CD4-positive, alpha-beta T cell (primary cell): ENCODE data around the gene SHANK1. TPM values are rescaled to one million over a fixed set of nuclear protein-coding genes. Genes with fewer than 3 reads are reported as not detected.

Source experiments
- ATAC-seq: fragments of 200-7000 bp; cut with Tn5 transposase; one replicate; pipeline ENCODE4 v1.10.0; 2022; ENCODE audit warnings: mild to moderate bottlenecking; ENCODE audit not compliant: poor library complexity
- CTCF ChIA-PET: fragments of 350-600 bp; sonication (Branson Sonifier 250); formaldehyde crosslinking; loops from one replicate; lab custom pipeline; 2021; ENCODE audit warnings: antibody characterized with exemption, inconsistent platforms; lab: Charles Lee
- POLR2A ChIA-PET: fragments of 350-600 bp; sonication (Branson Sonifier 250); formaldehyde crosslinking; loops from one replicate; lab custom pipeline; 2021; ENCODE audit warnings: antibody characterized with exemption, inconsistent platforms; lab: Charles Lee
- DNase-seq, 14 experiments: peaks; one replicate each; pipeline ENCODE4 v3.0.0-alpha.2; 2013 to 2020; ENCODE audit warnings: mixed read lengths in 2 of 14
- H3K27ac ChIP-seq, 2 donors: one replicate each; pipeline versions ENCODE4 v1.5.1 to v1.7.0; 2013; ENCODE audit warnings: low read length in 2 of 2, low read depth in 1 of 2, mild to moderate bottlenecking in 1 of 2
- H3K27me3 ChIP-seq, 2 experiments: 1 replicate in 1 of 2; 2 replicates in 1 of 2; pipeline versions ENCODE4 v1.6.1 to v1.7.0; 2013; ENCODE audit warnings: low read length in 2 of 2, control low read depth in 1 of 2, mild to moderate bottlenecking in 1 of 2, moderate library complexity in 1 of 2; ENCODE audit not compliant: insufficient read depth in 2 of 2, control insufficient read depth in 1 of 2
- H3K36me3 ChIP-seq: one replicate; pipeline ENCODE4 v1.6.1; 2013; ENCODE audit warnings: low read length, control low read depth; ENCODE audit not compliant: insufficient read depth
- H3K4me1 ChIP-seq: one replicate; pipeline ENCODE4 v1.6.1; 2013; ENCODE audit warnings: low read length, control low read depth; ENCODE audit not compliant: insufficient read depth
- H3K4me3 ChIP-seq: one replicate; pipeline ENCODE4 v1.5.1; 2013; ENCODE audit warnings: mild to moderate bottlenecking, low read length, moderate library complexity
- H3K9me3 ChIP-seq, 2 experiments: 1 replicate in 1 of 2; 2 replicates in 1 of 2; pipeline versions ENCODE4 v1.6.1 to v1.7.0; 2013; ENCODE audit warnings: low read length in 2 of 2, mild to moderate bottlenecking in 2 of 2, control low read depth in 1 of 2, moderate library complexity in 1 of 2; ENCODE audit not compliant: control insufficient read depth in 1 of 2, insufficient read depth in 1 of 2
- H3K27ac Mint-ChIP-seq: one replicate; pipeline ENCODE4 v1.8.0; 2020; ENCODE audit warnings: mixed read lengths
- H3K27me3 Mint-ChIP-seq: one replicate; pipeline ENCODE4 v1.8.0; 2021; ENCODE audit warnings: mixed read lengths
- H3K36me3 Mint-ChIP-seq: one replicate; pipeline ENCODE4 v1.8.0; 2021; ENCODE audit warnings: low read depth, mixed read lengths
- H3K4me1 Mint-ChIP-seq: one replicate; pipeline ENCODE4 v1.8.0; 2021; ENCODE audit warnings: low read depth, mixed read lengths
- H3K4me3 Mint-ChIP-seq: one replicate; pipeline ENCODE4 v1.8.0; 2020; ENCODE audit warnings: mild to moderate bottlenecking, mixed read lengths
- H3K9me3 Mint-ChIP-seq: one replicate; pipeline ENCODE4 v1.8.0; 2020; ENCODE audit warnings: mixed read lengths
- intact Hi-C, 2 experiments: fragments of 100-400 bp; cut with DNase I in 1 of 2; cut with micrococcal nuclease in 1 of 2; formaldehyde crosslinking; loops; one replicate each; pipeline versions ENCODE4 v1.15.1 to v1.9.0; 2023 to 2025; cut with DNase I, micrococcal nuclease
- total RNA-seq, 174 experiments: library from RNA in 2 of 174; stranded (reverse) in 2 of 174; gene quantifications; one replicate each; pipeline ENCODE4 v1.2.3 and lab custom pipeline; 2021 to 2026
- TF ChIP-seq, protein P1 (sequence below): fragments of 200-600 bp; IDR thresholded peaks from one replicate; pipeline ENCODE4 v1.8.0; 2022; ENCODE audit warnings: antibody characterized with exemption, mild to moderate bottlenecking

SHANK1 gene
- total RNA-seq, 2 experiments from 2014 or later: not detected

DNA sequence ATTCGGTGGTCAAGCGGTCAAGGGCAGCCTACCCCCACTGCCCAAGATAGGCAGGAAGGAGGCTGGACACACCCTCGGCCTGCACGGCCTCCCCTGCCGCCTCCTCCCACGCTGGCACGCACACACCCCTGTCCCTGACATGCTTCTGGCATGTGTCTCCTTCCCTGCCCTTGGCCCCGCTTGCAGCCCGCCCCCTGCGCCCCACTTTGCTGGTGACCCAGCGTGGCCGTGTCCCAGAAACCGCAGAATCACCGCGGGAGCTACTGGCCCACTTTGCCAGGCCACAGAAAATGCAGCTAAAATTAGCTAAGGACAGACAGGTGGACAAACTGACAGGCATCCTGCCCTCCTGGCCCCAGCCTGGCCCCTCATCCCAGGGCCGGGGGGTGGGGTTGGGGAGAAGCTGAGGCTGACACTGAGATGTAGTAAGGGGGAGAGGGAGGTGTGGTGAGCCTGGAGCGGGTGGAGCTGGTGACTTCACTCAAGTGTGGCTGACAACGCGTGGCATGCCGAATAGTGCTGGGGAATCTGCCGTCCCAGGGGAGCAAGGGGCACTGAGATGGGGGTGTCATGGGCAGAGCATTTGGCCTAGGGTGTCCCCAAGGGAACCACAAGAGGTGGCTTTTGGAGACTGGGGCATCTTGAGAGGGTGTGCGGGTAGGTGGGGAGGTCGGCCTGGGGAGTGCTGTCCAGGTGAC, 2.4 kb downstream of the SHANK1 start:
- peaks cover 32 to 62% of the 10 kb centered on the region in 2 experiments for H3K27me3 ChIP-seq
- H3K9me3 Mint-ChIP-seq: no peaks in the 10 kb centered on the region
- intact Hi-C loops: no loop called here
- H3K4me1 Mint-ChIP-seq: peaks cover 31% of the 10 kb centered on the region
- H3K4me3 Mint-ChIP-seq: no peak overlapping the region
- no peak for ATAC-seq
- ChIA-PET POLR2A (no interaction called here), CTCF (no interaction called here)
- peaks cover 7% of the 10 kb centered on the region for H3K4me1 ChIP-seq
- H3K27ac ChIP-seq: no peak overlapping the region
- H3K9me3 ChIP-seq: peaks cover 0 to 33% of the 10 kb centered on the region in 2 experiments
- no peak for DNase-seq
- H3K27ac Mint-ChIP-seq: no peak overlapping the region
- TF ChIP-seq, protein P1, sequence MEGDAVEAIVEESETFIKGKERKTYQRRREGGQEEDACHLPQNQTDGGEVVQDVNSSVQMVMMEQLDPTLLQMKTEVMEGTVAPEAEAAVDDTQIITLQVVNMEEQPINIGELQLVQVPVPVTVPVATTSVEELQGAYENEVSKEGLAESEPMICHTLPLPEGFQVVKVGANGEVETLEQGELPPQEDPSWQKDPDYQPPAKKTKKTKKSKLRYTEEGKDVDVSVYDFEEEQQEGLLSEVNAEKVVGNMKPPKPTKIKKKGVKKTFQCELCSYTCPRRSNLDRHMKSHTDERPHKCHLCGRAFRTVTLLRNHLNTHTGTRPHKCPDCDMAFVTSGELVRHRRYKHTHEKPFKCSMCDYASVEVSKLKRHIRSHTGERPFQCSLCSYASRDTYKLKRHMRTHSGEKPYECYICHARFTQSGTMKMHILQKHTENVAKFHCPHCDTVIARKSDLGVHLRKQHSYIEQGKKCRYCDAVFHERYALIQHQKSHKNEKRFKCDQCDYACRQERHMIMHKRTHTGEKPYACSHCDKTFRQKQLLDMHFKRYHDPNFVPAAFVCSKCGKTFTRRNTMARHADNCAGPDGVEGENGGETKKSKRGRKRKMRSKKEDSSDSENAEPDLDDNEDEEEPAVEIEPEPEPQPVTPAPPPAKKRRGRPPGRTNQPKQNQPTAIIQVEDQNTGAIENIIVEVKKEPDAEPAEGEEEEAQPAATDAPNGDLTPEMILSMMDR: no peak
- H3K36me3 ChIP-seq: no peaks in the 10 kb centered on the region
- H3K36me3 Mint-ChIP-seq: no peaks in the 10 kb centered on the region
- peaks cover 72% of the 10 kb centered on the region for H3K27me3 Mint-ChIP-seq
- no peak overlapping the region for H3K4me3 ChIP-seq

DNA sequence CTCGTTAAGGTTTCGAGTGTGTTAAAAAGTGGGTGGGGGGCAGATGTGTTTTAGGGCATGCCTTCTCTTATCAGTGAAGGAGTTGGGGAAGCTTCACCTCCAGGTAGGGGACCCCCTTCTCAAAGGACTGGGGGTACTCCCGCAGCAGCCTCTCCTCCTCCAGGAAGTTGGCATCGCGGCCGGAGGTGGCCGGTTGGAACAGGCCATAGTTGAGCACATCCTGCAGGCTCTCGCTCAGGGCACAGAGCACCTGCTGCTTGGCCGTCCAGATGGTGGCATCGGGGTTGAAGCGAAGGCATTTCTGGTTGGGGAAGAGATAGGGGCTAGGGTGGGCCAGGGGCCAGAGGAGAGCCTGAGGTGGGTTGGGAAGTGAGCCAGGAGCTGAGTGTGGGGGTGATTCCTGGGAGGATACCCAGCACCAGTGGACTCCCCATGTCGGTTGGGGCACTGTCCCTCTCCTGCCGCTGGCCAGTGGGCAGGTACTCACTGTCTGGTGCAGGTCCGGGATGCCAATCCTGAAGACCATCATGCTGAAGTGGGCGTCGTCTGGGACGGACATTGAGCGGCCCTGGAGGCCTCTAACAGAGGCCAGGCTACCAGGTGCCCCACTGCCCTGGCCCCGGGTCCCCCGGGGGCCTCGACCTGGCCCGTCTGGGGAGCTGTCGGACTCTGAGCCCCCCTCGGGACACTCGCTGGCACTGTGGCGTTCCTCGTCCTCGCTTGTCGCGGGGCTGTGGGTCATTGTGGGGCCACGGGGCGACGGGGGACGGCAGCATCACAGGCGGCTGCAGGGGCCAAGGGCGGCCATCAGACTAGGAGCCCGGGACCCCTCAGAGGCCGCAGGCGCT, 3.2 kb downstream of the SHANK1 start:
- ChIA-PET CTCF (no interaction called here), POLR2A (no interaction called here)
- no peak for ATAC-seq
- H3K36me3 Mint-ChIP-seq: no peaks in the 10 kb centered on the region
- H3K27me3 Mint-ChIP-seq: peaks cover 67% of the 10 kb centered on the region
- no peak overlapping the region for H3K27ac Mint-ChIP-seq
- H3K36me3 ChIP-seq: no peaks in the 10 kb centered on the region
- no peaks in the 10 kb centered on the region for H3K9me3 Mint-ChIP-seq
- H3K27me3 ChIP-seq: peaks cover 32 to 63% of the 10 kb centered on the region in 2 experiments
- peaks cover 25% of the 10 kb centered on the region for H3K4me1 Mint-ChIP-seq
- DNase-seq: no peak
- H3K4me3 ChIP-seq: no peak overlapping the region
- H3K9me3 ChIP-seq: peaks cover 0 to 28% of the 10 kb centered on the region in 2 experiments
- TF ChIP-seq, protein P1: no peak
- H3K27ac ChIP-seq: no peak overlapping the region
- peaks cover 7% of the 10 kb centered on the region for H3K4me1 ChIP-seq
- peak overlapping the region; percentile 58 for H3K4me3 Mint-ChIP-seq
- intact Hi-C loops: no loop called here

DNA sequence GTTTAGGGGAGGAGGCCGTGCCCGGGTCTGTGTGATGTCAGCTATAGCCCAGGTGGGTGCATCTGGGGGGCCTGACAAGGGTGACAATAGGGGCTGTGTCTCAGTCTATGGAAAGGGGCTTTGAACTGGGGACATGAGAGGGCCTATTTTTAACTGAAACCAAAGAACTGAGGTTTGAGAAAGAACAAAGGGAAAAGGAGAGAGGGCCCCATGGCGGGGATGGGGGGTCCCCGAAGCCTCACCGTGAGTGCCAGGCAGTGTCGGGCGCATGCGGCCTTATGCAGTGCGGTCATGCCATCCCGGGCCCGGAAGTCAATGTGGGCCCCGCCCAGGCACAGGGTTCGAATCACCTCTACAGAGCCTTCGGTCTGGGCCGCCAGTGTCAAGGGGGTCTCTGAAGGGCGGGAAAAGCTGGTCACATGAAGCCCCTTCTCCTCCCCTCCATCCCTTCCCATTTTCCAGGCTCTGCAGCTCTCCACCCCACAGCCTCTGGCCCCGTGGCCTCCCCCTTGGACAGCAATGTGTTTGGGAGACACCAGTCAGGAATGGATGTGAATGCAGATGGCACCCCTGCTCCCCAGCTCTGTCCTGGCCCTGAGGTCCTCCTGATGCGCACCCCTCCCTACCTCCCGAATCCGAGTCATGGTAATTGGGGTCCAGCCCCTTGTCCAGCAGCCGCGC, 5.9 kb downstream of the SHANK1 start:
- no peaks in the 10 kb centered on the region for H3K36me3 ChIP-seq
- Mint-ChIP-seq H3K9me3 (no peaks in the 10 kb centered on the region), H3K27ac (no peak overlapping the region), H3K27me3 (peaks cover 64% of the 10 kb centered on the region), H3K4me3 (no peak overlapping the region), H3K4me1 (peaks cover 12% of the 10 kb centered on the region), H3K36me3 (no peaks in the 10 kb centered on the region)
- DNase-seq (no peak), ATAC-seq (no peak)
- TF ChIP-seq, protein P1: no peak
- ChIA-PET CTCF (interaction anchor here (1.0 kb wide), 1 partner anchor 70 kb away, joined by 3 read pairs; no protein-coding TSS in a partner anchor), POLR2A (interaction anchor here (1.2 kb wide), 1 partner anchor 11 kb away, joined by 3 read pairs; no protein-coding TSS in a partner anchor)
- intact Hi-C loops: no loop called here
- peaks cover 20 to 52% of the 10 kb centered on the region in 2 experiments for H3K27me3 ChIP-seq
- H3K4me3 ChIP-seq: no peak overlapping the region
- no peak overlapping the region for H3K27ac ChIP-seq
- peaks cover under 1% of the 10 kb centered on the region for H3K4me1 ChIP-seq
- peaks cover 0 to 27% of the 10 kb centered on the region in 2 experiments for H3K9me3 ChIP-seq
